Lower lobe of right lung (tissue), 2 donors: ENCODE results near the gene ARHGDIA. TPM values are rescaled to one million over a fixed set of nuclear protein-coding genes. Genes with fewer than 3 reads are reported as not detected.

ENCODE experiments used
- ATAC-seq, 2 donors: fragments of 200-7000 bp; cut with Tn5 transposase; one replicate each; pipeline ENCODE4 v1.9.1; 2020 to 2022; ENCODE audit warnings: mild to moderate bottlenecking in 2 of 2, moderate library complexity in 2 of 2
- DNase-seq: peaks from one replicate; pipeline ENCODE4 v3.0.0-alpha.2; 2020
- H3K27ac ChIP-seq: fragments of 200-600 bp; one replicate; pipeline ENCODE4 v1.8.0; 2022
- H3K27me3 ChIP-seq: fragments of 200-600 bp; one replicate; pipeline ENCODE4 v1.8.0; 2022; ENCODE audit warnings: low read depth
- H3K36me3 ChIP-seq: fragments of 200-600 bp; one replicate; pipeline ENCODE4 v1.8.0; 2022; ENCODE audit warnings: mild to moderate bottlenecking
- H3K4me1 ChIP-seq: fragments of 200-600 bp; one replicate; pipeline ENCODE4 v1.8.0; 2022
- H3K4me3 ChIP-seq: fragments of 200-600 bp; one replicate; pipeline ENCODE4 v1.8.0; 2022; ENCODE audit warnings: mild to moderate bottlenecking
- H3K9me3 ChIP-seq: fragments of 200-600 bp; one replicate; pipeline ENCODE4 v1.8.0; 2022
- CTCF ChIP-seq: fragments of 200-600 bp; IDR thresholded peaks from one replicate; pipeline ENCODE4 v1.8.0; 2022; ENCODE audit warnings: antibody characterized with exemption, mild to moderate bottlenecking
- intact Hi-C: fragments of 100-400 bp; cut with DNase I; formaldehyde crosslinking; loops from one replicate; pipeline ENCODE4 v1.11.0; 2022
- total RNA-seq: library from RNA; stranded (reverse); fragmentation: NEBNext Ultra II Directional; extraction: Animal tissue kit (Norgen Biotek cat#: 25700); gene quantifications from one replicate; pipeline ENCODE4 v1.2.1, GENCODE V29; 2021
- donor health status: DM: no; HTN: yes; CAD: no; lungs with severe emphysema.

The ARHGDIA gene
- total RNA-seq, 1 donor from 2014 or later = 331 TPM

- H3K36me3 ChIP-seq = peaks cover 81% of the 10 kb centered on the region
Measured at GRCh38 chr17:81845361-81845760, 25.8 kb downstream of the ARHGDIA start.

GRCh38 chr17:81844887-81845286 is 26.2 kb downstream of the ARHGDIA start:
- Histone ChIP-seq H3K27ac (no peak overlapping the region), H3K27me3 (no peaks in the 10 kb centered on the region), H3K9me3 (no peaks in the 10 kb centered on the region), H3K4me1 (no peaks in the 10 kb centered on the region), H3K4me3 (no peak overlapping the region), H3K36me3 (peaks cover 77% of the 10 kb centered on the region)
- DNase-seq (no peak), ATAC-seq (no peak)
- no peak for TF ChIP-seq CTCF
- intact Hi-C loops = no loop called here

More at GRCh38 chr17:81845361-81845760, 25.8 kb downstream of the ARHGDIA start:
- Histone ChIP-seq H3K27ac (no peak overlapping the region), H3K9me3 (no peaks in the 10 kb centered on the region), H3K4me3 (no peak overlapping the region), H3K27me3 (no peaks in the 10 kb centered on the region), H3K4me1 (no peaks in the 10 kb centered on the region)
- no peak for TF ChIP-seq CTCF
- intact Hi-C loops = no loop called here
- no peak for ATAC-seq
- no peak for DNase-seq

- peaks cover 72% of the 10 kb centered on the region for H3K36me3 ChIP-seq
- no peak for DNase-seq
- no peak overlapping the region for H3K27ac ChIP-seq
- no peaks in the 10 kb centered on the region for H3K27me3 ChIP-seq
- no peak overlapping the region for H3K4me3 ChIP-seq
- no peak for ATAC-seq
- H3K4me1 ChIP-seq = no peaks in the 10 kb centered on the region
- no peaks in the 10 kb centered on the region for H3K9me3 ChIP-seq
- intact Hi-C loops = no loop called here
- TF ChIP-seq CTCF = no peak
Measured at GRCh38 chr17:81844327-81844851, 26.7 kb downstream of the ARHGDIA start.

DNA sequence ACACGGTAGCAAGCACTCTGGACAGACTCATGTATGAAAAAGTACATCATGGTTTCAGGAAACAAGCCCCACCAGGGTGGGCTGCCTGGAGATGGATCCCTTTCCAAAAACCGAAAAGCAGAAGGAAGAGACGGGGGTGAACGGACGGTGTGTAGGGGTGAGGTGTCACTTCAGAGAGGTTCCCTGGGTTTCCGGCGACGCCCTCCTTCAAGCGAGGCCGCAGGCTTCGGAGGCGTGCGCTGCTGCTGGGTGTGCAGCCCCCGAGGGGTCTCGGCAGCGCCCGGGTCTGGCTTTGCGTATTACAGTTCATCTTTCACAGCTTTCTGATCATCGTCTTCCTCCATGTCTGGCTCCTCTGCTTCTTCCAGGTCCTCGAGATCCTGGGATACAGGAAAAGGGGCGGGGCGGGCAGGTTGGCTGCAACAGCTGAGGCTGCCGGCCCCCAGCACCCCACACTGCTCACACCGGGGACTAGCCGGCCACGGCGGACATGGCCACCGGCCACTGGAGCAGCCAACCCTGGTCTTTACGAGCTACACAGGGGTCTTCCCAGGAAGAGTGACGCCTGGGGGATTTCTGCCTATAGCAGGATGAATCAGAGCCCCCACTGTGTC is 27.3 kb downstream of the ARHGDIA start:
- H3K36me3 ChIP-seq = peaks cover 66% of the 10 kb centered on the region
- H3K27ac ChIP-seq = no peak overlapping the region
- DNase-seq (no peak), ATAC-seq (no peak)
- H3K27me3 ChIP-seq = no peaks in the 10 kb centered on the region
- no peaks in the 10 kb centered on the region for H3K9me3 ChIP-seq
- H3K4me1 ChIP-seq = no peaks in the 10 kb centered on the region
- intact Hi-C loops = no loop called here
- no peak for TF ChIP-seq CTCF
- no peak overlapping the region for H3K4me3 ChIP-seq

DNA sequence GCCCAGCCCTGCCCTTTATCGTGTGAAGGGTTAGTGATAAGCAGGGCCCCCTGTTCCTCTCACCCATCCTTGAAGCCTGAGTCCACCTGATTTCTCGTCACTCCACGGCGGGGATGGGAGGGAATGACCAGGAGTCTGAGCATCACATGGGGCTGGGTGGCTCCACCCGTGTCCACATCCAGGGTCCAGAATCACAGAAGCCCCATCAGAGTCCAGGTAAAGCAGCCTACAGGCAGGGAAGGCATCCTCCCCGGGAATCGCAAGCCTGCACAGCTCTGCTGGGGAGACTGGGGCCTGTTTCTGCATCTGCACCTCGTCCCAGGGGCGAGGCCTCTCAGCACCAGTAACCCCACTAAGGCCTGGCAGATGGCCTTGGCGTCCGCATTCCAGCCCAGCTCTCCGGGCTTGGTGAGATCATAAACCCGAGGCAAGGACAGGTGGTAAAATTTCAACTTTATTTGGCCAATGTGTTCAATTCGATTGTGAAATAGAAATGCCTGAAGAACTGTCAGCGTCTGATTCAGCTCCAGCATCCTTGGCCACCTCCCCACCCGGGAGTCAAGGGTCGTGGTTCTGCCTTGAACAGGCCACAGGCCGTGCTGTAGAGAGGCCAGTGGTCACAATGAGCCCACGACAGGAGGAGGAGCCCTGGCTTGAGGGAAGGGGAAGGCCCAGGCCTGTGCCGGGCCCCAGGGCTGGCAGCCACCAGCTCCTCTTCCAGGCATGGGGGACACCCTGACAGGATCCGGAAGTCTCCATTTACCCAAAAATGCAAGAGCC is 28.2 kb downstream of the ARHGDIA start:
- DNase-seq (no peak), ATAC-seq (peak; percentile 8 to 32)
- Histone ChIP-seq H3K36me3 (peaks cover 57% of the 10 kb centered on the region), H3K9me3 (no peaks in the 10 kb centered on the region), H3K27me3 (no peaks in the 10 kb centered on the region), H3K27ac (no peak overlapping the region), H3K4me1 (no peaks in the 10 kb centered on the region), H3K4me3 (no peak overlapping the region)
- intact Hi-C loops = no loop called here
- no peak for TF ChIP-seq CTCF
